Stimulated activated CD8-positive, alpha-beta memory T cell treated with anti-CD3 and anti-CD28 coated beads, Interleukin-2, amount 100 ng/mL, for 48 hours (primary cell): ENCODE measurements around the gene ERF.

Source experiments
- DNase-seq, 2 donors: peaks; one replicate each; pipeline ENCODE4 v3.0.0-alpha.2; 2020; ENCODE audit warnings: low read depth in 2 of 2

Gene ERF

GRCh38 chr19:42287017-42287826 is 32.3 kb upstream of the ERF start:
- DNase-seq = no peak

DNA sequence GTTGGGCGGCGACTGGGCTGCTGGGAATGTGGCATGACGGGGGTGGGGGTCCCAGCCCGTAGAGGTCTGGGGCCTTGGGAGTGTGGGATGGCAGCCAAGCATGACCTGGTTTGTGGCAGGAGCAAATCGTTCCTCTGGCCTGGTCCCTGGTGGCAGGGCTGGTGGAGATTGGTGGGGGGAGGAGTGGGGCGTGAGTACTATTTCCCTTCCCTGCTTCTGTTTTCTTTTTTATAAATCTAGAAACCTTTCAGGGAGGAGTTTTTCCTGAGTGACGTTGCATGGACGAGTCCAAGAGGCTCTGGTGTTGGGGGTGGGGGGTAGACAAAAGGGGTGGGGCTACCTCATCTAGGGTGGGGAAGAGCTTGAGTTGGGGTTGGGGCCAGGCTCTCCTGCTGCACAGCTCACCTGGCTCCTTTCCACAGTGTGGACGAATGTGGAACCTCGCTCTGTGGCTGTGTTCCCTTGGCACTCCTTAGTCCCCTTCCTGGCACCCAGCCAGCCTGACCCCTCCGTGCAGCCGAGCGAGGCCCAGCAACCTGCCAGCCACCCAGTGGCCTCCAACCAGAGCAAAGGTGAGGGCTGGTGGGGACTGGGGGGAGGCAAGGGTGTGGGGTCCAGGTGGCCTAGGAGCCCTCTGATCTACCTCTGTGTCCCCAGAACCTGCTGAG is 31.6 kb upstream of the ERF start:
- DNase-seq = no peak

- DNase-seq = no peak
Observed at GRCh38 chr19:42285988-42286348, 31.0 kb upstream of the ERF start.

- DNase-seq = no peak
Observed at GRCh38 chr19:42285541-42285941, 30.6 kb upstream of the ERF start.

DNA sequence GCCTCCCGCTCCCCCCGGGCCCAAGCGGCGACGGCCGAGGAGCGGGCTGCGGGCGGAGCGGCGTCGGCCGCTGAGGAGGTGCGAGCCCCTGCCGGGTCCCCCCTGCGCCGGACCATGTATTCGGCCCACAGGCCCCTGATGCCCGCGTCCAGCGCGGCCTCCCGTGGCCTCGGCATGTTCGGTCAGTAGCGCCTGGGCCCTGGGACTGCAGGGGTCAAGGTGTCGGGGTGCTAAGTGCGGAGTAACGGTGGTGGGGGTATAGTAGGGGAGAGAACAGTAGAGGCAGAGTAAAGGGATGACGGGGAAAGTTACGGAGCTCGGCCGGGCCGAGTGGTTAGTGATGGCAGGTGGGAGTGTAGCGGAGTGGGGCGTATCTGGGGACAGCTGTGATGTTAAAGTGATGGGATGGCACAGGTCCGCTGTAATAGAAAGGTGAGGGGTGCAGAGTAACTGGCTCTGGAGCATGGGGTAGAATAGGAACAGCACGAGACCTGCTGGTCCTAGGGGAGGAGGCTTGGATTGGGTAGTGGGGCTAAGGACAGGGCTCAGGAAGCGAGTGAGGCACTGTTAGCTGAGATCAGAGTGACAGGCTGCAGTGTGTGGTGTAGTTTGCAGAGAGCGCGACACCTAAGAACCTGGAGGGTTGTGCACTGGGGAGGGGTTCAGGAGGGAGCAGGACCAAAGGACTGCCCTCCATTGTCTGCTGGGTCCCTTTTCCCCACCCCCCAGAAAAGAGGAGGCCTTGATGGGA is 29.8 kb upstream of the ERF start:
- DNase-seq = no peak

GRCh38 chr19:42284066-42284501 is 29.2 kb upstream of the ERF start:
- DNase-seq = peak; percentile 64 to 72

- peak; percentile 92 to 98 for DNase-seq
Observed at GRCh38 chr19:42283188-42284065, 28.5 kb upstream of the ERF start.

GRCh38 chr19:42282819-42283187 is 27.9 kb upstream of the ERF start:
- no peak for DNase-seq

- DNase-seq = no peak
Observed at GRCh38 chr19:42281827-42282762, 27.2 kb upstream of the ERF start.

GRCh38 chr19:42281146-42281826 is 26.4 kb upstream of the ERF start:
- no peak for DNase-seq

- DNase-seq = no peak
Observed at GRCh38 chr19:42280815-42281145, 25.9 kb upstream of the ERF start.

DNA sequence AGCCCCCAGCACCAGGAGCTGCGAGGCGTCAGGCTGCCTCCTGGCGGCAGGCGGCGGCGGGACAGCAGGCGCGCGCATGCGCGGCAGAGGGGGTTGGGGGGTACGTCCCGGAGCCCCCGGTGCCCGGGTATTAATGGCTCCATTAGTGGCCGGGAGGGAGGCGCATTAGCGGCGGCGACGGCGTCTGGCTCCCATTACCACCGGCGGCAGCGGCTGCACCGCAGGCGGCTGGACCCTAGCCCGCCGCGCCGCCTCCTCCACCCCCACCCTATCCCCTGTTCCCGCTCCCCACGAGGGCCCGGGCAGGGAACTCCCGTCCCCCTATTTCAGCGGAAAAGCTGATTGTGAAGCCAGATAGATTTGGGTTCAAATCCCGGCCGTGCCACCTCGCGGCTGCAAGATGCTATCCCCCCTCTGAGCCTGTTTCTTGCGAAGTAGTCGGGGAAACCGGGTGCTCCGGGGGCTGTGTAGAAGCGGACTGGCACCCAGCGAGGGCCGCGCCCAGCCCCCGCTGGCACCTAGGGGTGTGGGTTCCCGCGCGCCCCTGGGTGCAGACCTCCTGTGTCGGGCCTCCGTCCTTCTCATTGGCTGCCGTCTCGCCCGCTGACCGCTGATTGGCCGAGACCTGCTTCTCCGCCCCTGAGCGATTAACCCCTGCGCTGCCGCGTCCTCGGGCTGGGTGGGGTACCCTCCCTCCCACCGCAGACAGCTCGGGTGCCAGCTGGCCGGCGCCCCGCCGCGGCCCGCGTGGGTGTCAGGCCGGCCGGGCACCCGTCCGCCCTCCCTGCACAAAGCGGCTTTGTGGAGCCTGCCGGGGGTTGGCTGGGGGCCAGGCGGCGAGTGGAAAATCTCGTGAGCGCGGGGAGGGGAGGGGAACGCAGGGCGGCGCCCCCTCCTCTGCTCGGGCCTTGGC is 25.2 kb upstream of the ERF start:
- DNase-seq = peak; percentile 83 to 87

DNA sequence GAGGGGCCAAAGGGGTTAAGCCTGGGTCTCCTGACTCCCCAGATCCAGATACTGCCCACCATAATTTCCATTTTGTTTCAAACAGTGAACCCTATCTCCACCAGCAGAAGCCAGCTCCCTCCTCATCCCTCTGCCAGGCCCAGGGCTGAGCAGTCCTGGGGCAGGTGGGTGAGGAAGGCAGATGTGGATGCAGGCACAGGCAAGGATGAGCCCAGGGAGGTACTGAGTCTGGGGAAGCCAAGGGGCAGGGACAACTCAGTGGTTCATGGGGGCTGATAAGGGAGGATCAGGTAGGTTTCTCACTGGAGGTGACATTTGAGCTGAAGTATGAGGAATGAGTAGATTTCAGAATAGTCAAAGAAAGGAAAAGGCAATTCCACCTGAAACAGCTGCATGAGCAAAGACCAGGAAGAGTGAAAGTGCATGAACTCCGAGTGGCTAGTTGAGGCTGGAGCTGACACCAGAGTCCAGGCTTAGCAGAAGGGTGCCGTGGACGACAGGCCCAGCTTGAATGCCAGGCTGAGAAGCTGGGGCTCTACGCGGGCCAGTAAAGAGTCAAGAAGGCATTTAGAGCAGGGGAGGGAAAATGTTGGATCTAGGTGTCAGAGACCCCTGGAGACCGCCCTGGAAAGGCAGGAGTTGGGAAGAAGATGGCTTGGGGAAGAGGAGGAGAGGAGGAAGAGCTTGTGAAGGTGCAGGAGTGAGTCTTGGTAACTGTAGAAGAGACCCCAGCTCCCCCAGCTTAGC is 24.4 kb upstream of the ERF start:
- DNase-seq = no peak

DNA sequence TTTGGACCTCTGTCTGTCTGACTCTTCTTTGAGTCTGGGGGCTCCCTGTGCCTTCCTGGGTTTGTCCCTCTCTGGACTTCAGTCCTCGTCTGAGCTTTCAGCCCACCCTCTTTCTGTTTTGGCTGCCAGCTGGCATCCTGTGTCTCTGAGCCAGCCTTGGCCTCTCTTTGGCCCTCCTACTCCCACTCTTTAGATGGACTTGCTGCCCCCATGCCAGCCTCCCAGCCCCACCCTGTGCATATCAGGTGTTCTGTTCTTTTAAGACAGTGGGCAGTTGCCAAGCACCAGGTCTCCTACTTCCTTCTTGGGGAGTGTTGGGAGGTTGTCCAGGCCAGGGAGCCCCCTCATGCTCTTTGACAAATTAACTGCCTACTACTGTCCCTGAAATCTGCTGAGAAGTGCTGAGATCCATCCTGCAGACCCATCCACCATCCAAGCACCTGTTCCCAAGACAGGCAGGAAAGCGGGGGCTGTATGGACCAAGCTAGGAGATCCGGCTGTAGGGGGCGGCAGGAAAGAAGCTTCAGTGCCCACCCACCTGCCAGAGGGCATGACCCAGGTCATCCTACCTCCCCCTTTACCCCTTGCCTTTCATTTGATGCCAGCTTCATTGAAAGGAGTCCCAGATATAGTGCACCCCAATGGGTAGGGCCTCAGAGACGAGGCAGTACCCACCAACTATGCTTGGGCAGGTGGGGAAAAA is 23.7 kb upstream of the ERF start:
- DNase-seq = no peak

- no peak for DNase-seq
Observed at GRCh38 chr19:42277821-42278451, 23.0 kb upstream of the ERF start.

- DNase-seq = no peak
Observed at GRCh38 chr19:42276821-42277220, 21.9 kb upstream of the ERF start.

DNA sequence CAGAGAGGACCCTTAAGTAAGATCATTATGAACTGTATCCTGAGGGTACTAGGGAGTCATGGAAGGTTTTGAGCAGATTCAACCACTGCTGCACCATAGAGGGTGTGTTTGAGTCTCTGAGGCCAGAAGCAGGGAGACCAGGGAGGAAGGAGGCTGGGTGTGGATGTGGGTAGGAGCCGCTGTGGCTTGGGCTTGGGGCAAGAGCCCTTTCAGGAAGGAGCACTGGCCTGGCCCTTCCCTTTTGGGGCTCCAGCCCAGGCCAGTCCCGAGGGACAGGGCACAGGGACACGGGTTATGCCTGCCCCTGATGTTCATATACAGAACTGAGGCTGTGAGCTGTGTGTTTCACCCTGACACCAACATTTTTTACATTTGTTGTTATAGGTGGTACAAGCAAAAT is 21.4 kb upstream of the ERF start:
- DNase-seq = no peak
